ENCODE data around the gene SENP3.

DNA sequence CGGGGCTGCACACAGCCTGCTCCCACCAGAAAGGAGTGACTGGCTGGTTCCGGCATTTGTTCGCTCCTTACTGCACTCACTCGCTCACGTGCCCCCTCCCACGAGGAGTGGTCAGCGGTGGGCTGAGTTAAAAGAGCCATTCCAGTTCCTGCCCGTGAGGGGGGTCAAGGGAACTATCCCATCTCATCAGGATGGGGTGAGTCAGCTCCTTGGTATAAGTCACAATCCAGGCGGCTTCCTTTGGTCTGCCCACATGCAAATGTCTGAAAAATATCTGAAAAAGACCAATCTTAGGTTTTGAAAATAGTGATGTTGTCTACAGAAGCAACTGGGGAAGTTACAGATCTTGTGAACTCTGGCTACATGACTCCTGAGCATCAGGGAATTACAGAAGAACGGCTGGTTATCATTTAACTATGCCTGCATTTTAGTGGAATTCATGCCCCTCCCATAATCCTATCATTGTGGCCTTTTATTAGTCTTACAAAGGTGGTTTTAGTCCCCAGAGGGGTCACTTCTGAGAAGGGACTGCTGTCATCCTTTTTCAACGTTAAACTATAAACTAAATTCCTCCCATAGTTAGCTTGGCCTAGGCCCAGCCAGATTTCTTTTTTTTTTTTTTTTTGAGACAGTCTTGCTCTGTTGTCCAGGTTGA lies 22.7 kb upstream of the SENP3 start:
- TF ChIP-seq, protein P1, sequence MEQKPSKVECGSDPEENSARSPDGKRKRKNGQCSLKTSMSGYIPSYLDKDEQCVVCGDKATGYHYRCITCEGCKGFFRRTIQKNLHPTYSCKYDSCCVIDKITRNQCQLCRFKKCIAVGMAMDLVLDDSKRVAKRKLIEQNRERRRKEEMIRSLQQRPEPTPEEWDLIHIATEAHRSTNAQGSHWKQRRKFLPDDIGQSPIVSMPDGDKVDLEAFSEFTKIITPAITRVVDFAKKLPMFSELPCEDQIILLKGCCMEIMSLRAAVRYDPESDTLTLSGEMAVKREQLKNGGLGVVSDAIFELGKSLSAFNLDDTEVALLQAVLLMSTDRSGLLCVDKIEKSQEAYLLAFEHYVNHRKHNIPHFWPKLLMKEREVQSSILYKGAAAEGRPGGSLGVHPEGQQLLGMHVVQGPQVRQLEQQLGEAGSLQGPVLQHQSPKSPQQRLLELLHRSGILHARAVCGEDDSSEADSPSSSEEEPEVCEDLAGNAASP (CRISPR knock-in tag; IDR thresholded peaks at IDR 0.05; ENCODE audit: borderline replicate concordance) = no peak
- TF ChIP-seq ZFY (CRISPR knock-in tag; IDR thresholded peaks at IDR 0.05) = no peak
- TF ChIP-seq MTF1 (CRISPR knock-in tag; IDR thresholded peaks at IDR 0.05) = no peak
- TF ChIP-seq JUND (CRISPR knock-in tag; IDR thresholded peaks at IDR 0.05) = no peak
- TF ChIP-seq ZNF776 (CRISPR knock-in tag; IDR thresholded peaks at IDR 0.05) = no peak
- TF ChIP-seq, protein P2, sequence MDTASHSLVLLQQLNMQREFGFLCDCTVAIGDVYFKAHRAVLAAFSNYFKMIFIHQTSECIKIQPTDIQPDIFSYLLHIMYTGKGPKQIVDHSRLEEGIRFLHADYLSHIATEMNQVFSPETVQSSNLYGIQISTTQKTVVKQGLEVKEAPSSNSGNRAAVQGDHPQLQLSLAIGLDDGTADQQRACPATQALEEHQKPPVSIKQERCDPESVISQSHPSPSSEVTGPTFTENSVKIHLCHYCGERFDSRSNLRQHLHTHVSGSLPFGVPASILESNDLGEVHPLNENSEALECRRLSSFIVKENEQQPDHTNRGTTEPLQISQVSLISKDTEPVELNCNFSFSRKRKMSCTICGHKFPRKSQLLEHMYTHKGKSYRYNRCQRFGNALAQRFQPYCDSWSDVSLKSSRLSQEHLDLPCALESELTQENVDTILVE (CRISPR knock-in tag; IDR thresholded peaks at IDR 0.05) = no peak
- no peak for TF ChIP-seq CEBPB (IDR thresholded peaks at IDR 0.05; ENCODE audit: borderline replicate concordance, low read depth, low read length)
- no peak for TF ChIP-seq AGO2 (optimal IDR thresholded peaks at IDR 0.05; ENCODE audit: low read depth, low read length)
- TF ChIP-seq, protein P3, sequence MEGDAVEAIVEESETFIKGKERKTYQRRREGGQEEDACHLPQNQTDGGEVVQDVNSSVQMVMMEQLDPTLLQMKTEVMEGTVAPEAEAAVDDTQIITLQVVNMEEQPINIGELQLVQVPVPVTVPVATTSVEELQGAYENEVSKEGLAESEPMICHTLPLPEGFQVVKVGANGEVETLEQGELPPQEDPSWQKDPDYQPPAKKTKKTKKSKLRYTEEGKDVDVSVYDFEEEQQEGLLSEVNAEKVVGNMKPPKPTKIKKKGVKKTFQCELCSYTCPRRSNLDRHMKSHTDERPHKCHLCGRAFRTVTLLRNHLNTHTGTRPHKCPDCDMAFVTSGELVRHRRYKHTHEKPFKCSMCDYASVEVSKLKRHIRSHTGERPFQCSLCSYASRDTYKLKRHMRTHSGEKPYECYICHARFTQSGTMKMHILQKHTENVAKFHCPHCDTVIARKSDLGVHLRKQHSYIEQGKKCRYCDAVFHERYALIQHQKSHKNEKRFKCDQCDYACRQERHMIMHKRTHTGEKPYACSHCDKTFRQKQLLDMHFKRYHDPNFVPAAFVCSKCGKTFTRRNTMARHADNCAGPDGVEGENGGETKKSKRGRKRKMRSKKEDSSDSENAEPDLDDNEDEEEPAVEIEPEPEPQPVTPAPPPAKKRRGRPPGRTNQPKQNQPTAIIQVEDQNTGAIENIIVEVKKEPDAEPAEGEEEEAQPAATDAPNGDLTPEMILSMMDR (CRISPR knock-in tag; IDR thresholded peaks at IDR 0.05) = no peak
- TF ChIP-seq HNF4A (CRISPR knock-in tag; IDR thresholded peaks at IDR 0.05) = no peak
- no peak for TF ChIP-seq RNF2 (conservative IDR thresholded peaks at IDR 0.05; ENCODE audit: low read depth)
- no peak for TF ChIP-seq RELA (CRISPR knock-in tag; IDR thresholded peaks at IDR 0.05)
